GM13976 (cell line): ENCODE measurements around the gene SLC8A1.

Experiments
- DNase-seq: peaks from one replicate; pipeline ENCODE4 v3.0.0; 2012; ENCODE audit warnings: low spot score
- CTCF ChIP-seq: IDR thresholded peaks from 2 replicates; pipeline ENCODE4 v1.5.1; 2012; ENCODE audit warnings: borderline replicate concordance, mild to moderate bottlenecking; ENCODE audit not compliant: insufficient read depth; ENCODE audit errors: extremely low read depth, missing control alignments, control extremely low read depth
- in situ Hi-C: fragments of 300-500 bp; cut with MboI; formaldehyde crosslinking; loops from one replicate; pipeline ENCODE4 v1.12.0; 2022; ENCODE audit warnings: low sequenced_read_pairs, mixed read lengths, inconsistent platforms; ENCODE audit not compliant: unreplicated experiment

Gene SLC8A1

GRCh38 chr2:40360652-40361051 lies 91.2 kb downstream of the SLC8A1 start:
- no peak for DNase-seq
- in situ Hi-C loops, result no loop called here
- no peak for TF ChIP-seq CTCF

GRCh38 chr2:40359811-40360210 lies 92.1 kb downstream of the SLC8A1 start:
- no peak for TF ChIP-seq CTCF
- in situ Hi-C loops, result no loop called here

GRCh38 chr2:40358783-40359182 lies 93.1 kb downstream of the SLC8A1 start:
- DNase-seq, result no peak
- in situ Hi-C loops, result no loop called here
- no peak for TF ChIP-seq CTCF

More at GRCh38 chr2:40359811-40360210, 92.1 kb downstream of the SLC8A1 start:
- DNase-seq, result no peak

- TF ChIP-seq CTCF, result no peak
- in situ Hi-C loops, result no loop called here
- DNase-seq, result no peak
Observed at GRCh38 chr2:40357667-40358066, 94.2 kb downstream of the SLC8A1 start.

- no peak for DNase-seq
- no peak for TF ChIP-seq CTCF
- in situ Hi-C loops, result no loop called here
Observed at GRCh38 chr2:40355451-40355850, 96.4 kb downstream of the SLC8A1 start.

GRCh38 chr2:40353231-40353630 lies 98.7 kb downstream of the SLC8A1 start:
- TF ChIP-seq CTCF, result no peak
- no peak for DNase-seq
- in situ Hi-C loops, result no loop called here

- no peak for DNase-seq
- TF ChIP-seq CTCF, result no peak
- in situ Hi-C loops, result no loop called here
Observed at GRCh38 chr2:40352703-40353099, 99.2 kb downstream of the SLC8A1 start.
